HG03039 (cell line): Measurements from ENCODE around the gene RPAP2.
"Not testable (repeated sequence)": the region's sequence is repeated elsewhere in the genome, so short reads cannot be mapped to it uniquely, and the experiment has no call there.

ENCODE experiments used
- ATAC-seq: cut with Tn5 transposase; IDR thresholded peaks from one replicate; pipeline ENCODE4 v1.9.1; 2021; ENCODE audit warnings: mild to moderate bottlenecking, moderate library complexity; ENCODE audit not compliant: unreplicated experiment

RPAP2 gene

DNA sequence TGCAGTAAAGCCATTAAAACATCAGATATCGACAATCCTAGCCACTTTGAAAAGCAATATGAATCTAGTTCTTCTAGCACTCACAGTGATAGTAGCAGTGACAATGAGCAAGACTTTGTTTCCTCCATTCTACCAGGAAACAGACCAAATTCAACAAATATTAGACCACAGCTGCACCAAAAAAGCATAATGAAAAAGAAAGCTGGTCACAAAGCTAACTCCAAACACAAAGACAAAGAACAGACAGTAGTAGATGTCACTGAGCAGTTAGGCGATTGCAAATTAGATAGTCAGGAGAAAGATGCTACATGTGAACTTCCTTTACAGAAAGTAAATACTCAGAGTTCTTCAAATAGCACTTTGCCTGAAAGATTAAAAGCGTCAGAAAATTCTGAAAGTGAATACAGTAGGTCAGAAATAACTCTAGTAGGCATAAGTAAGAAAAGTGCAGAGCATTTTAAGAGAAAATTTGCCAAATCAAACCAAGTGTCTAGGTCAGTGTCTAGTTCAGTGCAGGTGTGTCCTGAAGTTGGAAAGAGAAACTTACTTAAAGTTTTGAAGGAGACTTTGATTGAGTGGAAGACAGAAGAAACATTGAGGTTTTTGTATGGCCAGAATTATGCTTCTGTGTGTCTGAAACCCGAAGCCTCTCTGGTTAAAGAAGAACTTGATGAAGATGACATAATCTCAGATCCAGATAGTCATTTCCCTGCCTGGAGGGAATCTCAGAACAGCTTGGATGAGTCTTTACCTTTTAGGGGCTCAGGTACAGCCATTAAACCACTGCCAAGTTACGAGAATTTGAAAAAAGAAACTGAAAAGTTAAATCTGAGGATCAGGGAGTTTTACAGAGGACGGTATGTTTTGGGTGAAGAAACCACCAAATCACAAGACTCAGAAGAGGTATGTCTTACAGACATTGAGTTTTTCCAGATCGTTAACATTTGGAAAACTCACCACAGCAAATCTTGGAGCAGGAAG is 24.9 kb downstream of the RPAP2 start:
- no peak for ATAC-seq

DNA sequence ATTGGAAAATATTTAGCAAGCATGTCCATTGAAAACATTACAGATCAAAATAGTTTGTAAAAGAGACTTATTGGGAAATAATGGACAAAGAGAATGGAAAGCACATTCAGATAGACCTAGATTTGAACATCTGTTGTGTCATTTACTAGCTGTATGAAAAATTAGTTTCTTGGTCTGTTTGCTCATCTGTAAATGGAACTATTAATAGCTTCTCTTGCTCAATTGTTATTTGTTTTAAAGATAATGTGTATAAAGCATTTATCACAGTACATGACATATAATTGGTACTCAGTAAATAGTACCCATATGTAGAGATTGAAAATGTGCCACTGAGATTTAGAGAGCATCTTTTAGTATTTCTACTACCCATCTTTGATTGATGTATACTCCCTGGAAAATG is 25.9 kb downstream of the RPAP2 start:
- no peak for ATAC-seq

DNA sequence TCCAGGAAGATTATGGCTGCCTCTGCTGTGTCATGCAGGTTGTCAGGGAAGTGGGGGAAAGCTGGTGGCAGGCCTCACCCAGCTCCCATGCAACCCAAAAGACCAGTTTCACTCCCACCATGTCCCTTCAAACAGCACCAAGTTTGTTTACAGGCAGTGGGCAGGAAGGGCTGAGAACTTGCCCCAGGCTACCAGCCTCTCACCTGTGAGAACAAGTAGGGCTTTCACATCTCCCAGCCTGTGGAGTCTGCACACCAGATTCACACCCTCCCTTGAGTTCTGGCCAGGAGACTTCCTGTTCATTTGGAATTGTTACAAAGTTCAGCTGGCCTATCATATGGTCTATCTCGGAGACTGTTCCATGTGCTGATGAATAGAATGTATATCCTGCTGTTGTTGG is 27.8 kb downstream of the RPAP2 start:
- ATAC-seq, result no peak

DNA sequence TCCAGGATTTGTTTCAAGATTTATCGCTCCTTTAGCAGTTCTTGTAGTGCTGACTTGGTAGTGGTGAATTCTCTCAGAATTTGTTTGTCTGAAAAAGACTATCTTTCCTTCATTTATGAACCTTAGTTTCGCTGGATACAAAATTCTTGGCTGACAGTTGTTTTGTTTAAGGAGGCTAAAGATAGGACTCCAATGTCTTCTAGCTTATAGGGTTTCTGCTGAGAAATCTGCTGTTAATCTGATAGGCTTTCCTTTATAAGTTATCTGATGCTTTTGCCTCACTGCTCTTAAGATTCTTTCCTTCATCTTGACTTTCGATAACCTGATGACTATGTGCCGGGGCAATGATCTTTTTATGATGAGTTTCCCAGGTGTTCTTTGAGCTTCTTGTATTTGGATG is 28.9 kb downstream of the RPAP2 start:
- ATAC-seq, result no peak

DNA sequence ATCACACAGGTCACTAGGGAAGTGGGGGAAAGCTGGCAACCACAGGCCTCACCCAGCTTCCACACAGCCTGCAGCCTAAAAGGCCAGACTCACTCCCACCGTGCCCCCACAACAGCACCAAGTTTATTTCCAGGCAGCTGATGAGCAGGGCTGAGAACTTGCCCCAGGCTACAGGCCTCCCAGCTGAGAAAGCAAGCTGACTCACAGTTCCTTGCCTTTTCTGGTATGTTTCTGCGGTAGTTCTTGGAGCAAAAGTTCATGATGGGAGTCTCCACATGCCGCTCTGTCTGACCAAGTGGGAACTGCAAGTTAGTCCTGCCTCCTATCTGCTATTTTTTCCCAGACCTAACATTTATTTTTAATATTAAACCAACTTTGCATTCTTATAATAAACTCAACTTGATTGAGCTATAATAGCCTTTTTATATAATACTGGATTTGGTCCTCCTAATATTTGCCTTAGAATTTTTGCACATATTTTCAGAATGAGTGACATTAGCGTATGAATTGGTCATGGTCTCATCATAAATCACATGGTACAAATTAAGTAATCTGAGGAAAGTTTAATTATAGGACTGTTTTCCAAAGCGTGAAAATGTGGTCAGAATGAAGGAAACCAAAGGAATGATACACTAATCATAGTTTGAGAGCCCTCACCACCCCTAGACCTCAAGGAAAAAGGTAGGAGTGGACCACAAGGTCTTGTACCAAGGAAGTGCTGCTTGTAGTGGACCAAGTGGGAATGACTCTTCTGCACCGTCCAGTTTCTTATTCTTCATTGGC is 30.7 kb downstream of the RPAP2 start:
- no peak for ATAC-seq

DNA sequence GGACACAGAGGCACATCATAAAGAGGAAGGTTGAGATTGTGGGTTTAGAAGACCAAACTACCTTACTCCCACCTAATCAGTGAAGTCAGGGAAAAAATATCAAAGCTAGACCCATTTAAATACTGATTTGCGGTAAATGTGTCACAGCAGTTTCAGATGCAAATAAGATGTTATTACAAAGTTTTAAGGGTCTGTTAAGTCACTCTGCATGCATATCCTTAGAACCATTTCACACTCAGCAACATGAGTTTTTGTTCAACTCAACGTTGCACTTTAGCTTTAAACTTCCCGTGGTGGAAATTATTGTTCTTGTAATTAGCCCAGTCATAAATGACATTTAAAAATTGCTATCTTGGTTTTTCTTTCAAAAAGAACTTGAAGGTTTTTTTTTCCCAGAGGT is 34.8 kb downstream of the RPAP2 start:
- ATAC-seq, result no peak

DNA sequence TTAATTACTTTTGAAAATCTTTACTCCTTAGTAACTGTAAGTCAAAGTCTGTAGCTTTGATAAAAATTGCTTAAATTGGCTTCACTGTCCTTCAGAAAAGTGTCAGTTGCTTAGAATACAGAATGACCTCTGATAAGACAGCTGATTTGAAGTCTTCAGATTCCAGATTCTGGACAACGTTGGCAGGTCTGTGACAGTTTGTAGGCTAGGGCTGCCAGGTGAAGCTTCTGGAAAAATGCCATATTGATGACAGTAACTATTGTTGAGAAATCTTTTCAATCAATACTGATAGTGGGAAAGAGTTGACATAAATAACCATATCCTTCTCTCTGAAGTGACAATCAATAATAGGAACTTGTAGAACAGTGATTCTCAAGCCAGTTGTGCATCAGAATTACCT is 41.3 kb downstream of the RPAP2 start:
- ATAC-seq, result no peak

DNA sequence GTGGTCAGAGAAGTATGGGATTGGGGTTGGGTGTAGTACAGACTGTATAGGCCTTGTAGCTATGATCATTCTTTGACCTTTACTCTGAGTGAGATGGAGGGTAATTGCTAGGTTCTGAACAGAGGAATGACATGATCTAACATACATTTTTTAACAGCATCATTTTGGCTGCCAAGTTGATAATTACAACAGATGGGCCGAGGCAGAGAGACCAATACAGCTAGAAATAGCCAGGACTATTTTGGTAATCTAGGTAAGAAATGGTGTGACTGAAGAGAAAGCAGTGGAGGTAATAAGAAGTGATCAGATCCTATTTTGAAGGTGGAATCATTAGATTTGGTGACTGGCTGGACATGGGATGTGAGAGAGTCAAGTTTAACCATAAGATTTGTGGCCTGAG is 43.5 kb downstream of the RPAP2 start:
- ATAC-seq, result no peak

DNA sequence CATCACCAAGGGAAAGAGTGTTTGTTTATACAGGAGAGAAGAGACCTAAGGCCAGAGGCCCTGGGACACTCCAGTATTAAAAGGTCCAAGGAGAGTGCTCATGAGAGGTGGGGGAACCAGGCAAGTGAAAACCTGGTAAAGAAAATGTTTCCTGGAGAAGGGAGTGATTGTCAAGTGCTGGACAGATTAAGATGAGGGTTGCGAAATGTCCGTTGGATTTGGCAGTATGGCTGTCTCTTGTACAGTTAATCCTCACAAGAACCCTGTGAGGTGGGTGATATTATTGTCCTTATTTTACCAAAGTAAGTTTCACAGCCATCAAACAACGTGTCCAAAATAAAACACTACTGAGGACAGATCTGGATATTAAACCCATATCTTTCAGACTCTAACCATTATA is 44.2 kb downstream of the RPAP2 start:
- ATAC-seq, result no peak

DNA sequence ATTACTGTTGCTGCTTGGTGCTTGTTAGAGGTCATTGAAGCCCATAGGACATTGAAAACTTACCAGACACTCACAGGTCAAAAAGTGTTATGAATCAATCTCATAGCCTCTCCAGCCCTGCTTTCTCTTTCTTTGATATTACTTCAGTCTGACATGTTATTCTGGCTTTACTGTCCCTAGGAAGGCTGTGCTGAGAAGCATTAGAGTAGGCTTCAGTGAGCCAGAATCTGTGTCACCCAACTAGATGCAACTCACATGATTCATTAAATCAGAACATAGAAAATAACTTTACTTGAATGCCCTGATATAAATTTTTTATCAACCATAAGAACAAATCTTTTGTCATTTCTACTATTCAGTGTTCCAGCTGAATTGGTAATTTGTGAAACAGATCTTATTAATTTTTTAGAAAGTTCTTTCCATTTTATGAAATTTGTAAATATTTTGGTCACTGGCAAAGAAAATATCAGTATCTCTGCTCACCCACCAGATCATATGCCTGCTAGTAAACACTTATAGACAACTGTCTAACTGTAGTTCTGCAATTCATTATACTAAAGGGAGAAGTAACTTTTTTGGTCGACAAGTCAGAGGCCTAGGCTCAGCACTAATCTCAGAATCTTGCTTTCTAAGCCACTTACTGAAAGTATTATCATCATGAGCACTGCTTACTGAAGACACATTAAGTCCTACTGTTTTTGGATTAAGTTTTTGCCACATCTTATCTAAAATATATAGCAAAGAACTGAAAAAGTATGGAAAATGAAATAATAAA is 48.2 kb downstream of the RPAP2 start:
- no peak for ATAC-seq

DNA sequence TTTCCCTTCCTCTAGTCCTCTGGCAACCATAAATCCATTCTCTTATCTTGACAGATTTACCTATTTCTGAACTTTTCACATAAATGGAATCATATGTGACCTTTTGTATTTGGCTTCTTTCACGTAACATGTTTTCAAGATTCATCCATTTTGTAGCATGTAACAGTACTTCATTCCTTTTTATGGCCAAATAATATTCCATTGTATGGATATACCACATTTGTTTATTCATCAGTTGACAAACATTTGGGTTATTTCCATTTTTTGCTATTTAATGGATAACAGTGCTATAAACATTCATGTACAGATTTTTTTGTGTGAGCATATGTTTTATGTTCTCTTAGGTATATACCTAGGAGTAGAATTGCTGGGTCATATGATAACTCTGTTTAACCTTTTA is 54.0 kb downstream of the RPAP2 start:
- no peak for ATAC-seq

DNA sequence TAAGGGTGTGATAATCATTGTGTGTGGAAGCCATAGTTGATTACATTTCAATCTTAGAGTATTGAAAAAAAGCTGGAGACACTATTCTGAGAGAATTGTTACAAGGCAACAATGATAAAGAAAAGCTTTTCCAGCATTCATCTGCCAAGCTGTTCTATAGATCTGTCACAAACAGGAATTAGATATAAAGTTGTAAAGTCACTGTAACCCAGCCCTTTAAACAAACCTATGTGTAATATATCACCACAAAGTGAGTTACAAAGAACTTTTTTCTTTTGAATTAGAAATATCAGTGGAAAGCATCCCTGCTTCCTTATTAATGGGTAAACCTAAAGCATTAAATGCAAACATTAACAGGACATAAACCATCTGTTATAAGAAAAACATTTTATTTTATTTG is 55.4 kb downstream of the RPAP2 start:
- ATAC-seq, result no peak

DNA sequence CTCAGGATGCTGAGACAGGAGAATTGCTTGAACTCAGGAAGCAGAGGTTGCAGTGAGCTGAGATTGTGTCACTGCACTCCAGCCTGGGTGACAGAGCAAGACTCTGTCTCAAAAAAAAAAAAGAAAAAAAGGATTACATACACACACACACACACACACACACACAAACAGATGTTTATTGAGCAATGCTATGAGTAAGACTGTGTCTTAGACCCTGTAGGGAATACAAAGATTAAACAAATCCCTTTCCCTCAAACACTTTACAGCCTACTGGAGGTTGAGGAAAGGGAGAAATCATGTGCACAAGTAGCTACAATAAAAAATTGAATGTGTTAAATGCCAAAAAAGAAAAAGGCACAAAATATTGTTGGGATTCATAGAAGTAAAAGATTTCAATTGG is 58.1 kb downstream of the RPAP2 start:
- no peak for ATAC-seq

DNA sequence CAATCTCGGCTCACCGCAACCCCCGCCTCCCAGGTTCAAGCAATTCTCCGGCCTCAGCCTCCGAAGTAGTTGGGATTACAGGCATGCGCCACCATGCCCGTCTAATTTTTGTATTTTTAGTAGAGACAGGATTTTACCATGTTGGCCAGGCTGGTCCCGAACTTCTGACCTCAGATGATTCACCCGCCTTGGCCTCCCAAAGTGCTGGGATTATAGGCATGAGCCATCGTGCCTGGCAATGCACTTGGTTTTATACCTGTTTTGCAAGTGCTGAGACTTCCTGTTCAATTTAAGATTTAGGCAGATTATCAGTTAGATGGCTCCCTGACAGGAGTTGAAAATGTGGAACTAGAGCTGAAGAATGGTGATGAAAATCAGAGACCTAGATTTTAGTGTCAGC is 60.5 kb downstream of the RPAP2 start:
- not testable (repeated sequence) for ATAC-seq

DNA sequence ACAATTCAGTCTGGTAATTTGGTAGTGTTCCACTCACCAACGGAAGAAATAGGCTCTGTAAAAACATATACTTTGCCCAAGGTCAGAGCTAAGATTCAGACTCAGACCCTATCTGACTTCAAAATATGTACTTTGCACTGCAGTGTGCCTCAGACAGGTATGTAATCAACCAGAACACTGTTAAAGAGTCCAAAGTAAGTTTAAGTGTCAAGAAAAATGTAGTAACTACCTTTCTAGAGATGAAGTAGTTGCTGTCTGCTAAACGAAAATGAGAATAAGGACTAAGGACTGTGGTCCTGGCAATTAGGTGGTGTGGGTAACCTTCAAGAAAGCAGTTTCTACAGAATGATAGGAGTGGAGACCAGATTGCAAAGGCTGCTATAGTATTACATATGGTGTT is 61.1 kb downstream of the RPAP2 start:
- no peak for ATAC-seq

DNA sequence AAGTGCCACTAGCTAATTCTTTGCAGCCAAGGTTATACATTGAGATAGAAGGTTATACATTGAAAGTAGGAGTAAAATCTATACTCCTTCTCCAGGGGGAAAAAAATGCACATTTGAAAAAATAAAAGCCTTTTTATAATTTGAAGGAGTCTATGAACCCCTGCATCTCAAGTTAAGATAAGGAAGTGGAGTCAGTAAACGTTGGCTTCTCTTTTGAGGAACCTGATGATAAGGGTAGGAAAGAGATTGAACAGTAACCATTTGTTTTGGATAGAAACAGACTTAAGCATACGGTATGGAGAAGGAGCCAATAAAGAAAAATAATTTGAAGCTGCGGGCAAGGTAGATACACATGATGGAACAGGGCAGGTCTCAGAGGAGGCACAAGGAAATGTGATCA is 64.1 kb downstream of the RPAP2 start:
- ATAC-seq, result no peak

DNA sequence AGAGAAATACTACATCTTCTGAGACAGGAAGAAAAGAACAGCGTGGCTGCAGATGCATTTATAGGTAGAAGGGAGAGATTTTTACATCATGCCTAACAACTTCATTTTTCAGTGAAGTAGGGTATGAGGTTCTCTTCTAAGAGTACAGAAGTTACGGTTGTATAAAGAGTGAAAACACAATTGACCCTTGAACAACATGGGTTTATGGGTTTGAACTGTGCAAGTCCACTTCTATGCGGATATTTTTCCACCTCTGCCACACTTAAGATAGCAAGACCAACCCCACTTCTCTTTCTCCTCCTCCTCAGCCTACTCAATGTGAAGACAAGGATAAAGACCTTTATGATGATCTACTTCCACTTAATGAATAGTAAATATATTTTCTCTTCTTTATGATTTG is 64.5 kb downstream of the RPAP2 start:
- no peak for ATAC-seq

DNA sequence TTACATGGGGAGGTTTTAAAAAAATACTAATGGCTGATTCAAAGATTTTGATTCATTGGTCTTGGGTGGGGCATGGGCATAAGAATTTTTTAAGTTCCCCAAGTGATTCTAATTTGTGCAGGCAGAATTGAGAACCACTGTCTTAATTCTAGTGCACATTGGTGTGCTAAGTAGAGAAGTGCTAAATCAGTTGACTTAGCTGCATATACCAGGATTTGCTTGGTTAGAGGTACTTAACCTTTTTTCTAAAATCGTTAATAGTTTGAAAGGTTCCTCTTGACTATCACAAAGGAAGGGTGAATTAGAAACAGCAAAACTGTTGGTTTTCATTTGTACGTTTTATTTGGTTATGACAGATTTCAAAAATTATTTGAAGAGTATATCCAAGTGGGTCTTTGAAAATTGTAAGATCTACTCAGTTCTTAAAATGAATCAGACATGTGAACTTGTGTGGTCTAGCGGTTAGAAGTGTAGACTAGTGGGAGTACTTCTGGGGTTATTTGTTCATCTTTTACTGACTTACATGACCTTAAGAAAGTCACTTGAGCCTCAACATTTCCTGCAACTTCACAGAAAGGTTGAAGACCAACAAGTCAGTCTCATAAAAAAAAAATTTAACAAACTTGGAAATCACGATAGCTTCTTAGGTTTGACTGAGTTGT is 66.7 kb downstream of the RPAP2 start:
- no peak for ATAC-seq

DNA sequence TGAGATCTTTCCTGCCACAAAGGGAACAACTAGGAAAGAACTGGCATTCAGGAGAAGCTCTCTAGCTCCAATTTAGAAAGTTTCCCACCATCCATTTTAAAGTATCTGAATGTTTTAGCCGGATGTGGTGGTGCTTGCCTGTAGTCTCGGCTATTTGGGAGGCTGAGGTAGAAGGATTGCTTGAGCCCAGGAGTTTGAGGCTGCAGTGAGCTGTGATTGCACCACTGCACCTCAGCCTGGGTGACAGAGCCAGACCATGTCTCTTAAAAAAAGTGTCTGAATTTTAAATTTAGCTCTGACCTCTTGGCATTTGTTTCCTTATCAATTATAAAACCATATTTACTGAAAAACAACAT is 67.2 kb downstream of the RPAP2 start:
- ATAC-seq, result no peak

DNA sequence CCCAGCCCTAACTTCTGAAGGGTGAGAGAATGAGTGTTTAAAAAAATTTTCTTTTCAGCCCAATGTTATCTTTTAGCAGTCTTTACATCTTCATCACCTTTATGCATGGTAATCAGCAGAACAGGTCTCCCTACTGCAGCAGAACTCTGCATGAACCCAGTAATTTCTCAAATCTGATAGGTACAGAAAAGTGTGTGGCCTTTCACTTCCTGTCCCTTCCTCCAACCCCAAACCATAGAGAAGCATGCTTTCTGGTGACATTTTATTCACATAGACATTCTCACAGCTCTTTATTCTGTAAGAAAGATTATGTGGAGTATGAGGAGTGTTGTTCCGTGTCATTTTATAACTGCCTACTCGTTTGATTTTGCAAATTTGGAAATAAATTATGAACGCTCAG is 68.6 kb downstream of the RPAP2 start:
- ATAC-seq, result no peak

DNA sequence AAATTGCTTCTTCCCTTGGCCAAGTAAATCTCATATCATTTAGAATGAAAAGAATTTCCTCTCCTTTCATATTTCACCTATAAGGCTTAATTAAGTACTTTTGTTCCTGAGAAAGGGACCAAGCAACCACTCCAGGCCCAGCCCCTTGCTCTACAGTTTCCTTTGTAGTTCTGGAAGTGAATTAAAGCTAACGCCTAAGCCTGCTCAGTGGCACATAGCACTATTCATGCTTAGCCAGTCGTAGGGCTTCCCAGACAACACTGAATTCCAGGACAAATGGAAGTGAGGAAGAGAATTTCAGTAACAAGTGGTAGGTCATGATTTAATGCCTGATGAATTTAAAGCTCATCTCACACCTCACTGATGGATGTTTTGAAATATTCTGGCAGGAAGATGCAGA is 73.3 kb downstream of the RPAP2 start:
- ATAC-seq, result no peak
